H9 (cell line): Measurements from ENCODE around the gene PRKAG2. TPM values are rescaled to one million over a fixed set of nuclear protein-coding genes. Genes with fewer than 3 reads are reported as not detected.

ENCODE experiments used
- DNase-seq: peaks from one replicate; pipeline ENCODE4 v3.0.0-alpha.2; 2017
- H2AFZ ChIP-seq: one replicate; pipeline ENCODE4 v1.6.1; 2013; ENCODE audit warnings: mild to moderate bottlenecking, low read length, control low read depth, moderate library complexity
- H2AK5ac ChIP-seq: 2 replicates; pipeline ENCODE4 v1.6.1; 2013; ENCODE audit warnings: low read length, control low read depth, mixed read lengths; ENCODE audit not compliant: insufficient read length
- H2BK120ac ChIP-seq: one replicate; pipeline ENCODE4 v1.6.1; 2013; ENCODE audit warnings: low read depth, mild to moderate bottlenecking, low read length, control low read depth, inconsistent platforms; ENCODE audit not compliant: poor library complexity, severe bottlenecking
- H2BK12ac ChIP-seq: 2 replicates; pipeline ENCODE4 v1.6.1; 2013; ENCODE audit warnings: low read length, control low read depth, mixed read lengths, low read depth; ENCODE audit not compliant: insufficient read length
- H2BK15ac ChIP-seq: 2 replicates; pipeline ENCODE4 v1.6.1; 2013; ENCODE audit warnings: low read depth, low read length, control low read depth
- H2BK20ac ChIP-seq: one replicate; pipeline ENCODE4 v1.6.1; 2013; ENCODE audit warnings: low read depth, mild to moderate bottlenecking, low read length, control low read depth, inconsistent platforms; ENCODE audit not compliant: poor library complexity, severe bottlenecking
- H2BK5ac ChIP-seq: 2 replicates; pipeline ENCODE4 v1.6.1; 2013; ENCODE audit warnings: low read length, control low read depth, mixed read lengths; ENCODE audit not compliant: insufficient read length
- H3K14ac ChIP-seq: 2 replicates; pipeline ENCODE4 v1.6.1; 2013; ENCODE audit warnings: low read length, control low read depth; ENCODE audit not compliant: insufficient read depth
- H3K18ac ChIP-seq: 2 replicates; pipeline ENCODE4 v1.6.1; 2013; ENCODE audit warnings: low read depth, mild to moderate bottlenecking, mixed read lengths, low read length, control low read depth; ENCODE audit not compliant: insufficient read length
- H3K23ac ChIP-seq: 2 replicates; pipeline ENCODE4 v1.6.1; 2013; ENCODE audit warnings: low read length, control low read depth, mixed read lengths, low read depth; ENCODE audit not compliant: insufficient read length
- H3K23me2 ChIP-seq: 2 replicates; pipeline ENCODE4 v1.6.1; 2013; ENCODE audit warnings: low read depth, mild to moderate bottlenecking, mixed read lengths, low read length, control low read depth; ENCODE audit not compliant: insufficient read length, poor library complexity, severe bottlenecking
- H3K27ac ChIP-seq: 2 replicates; pipeline ENCODE4 v1.5.1; 2013; ENCODE audit warnings: low read length, control low read depth, mixed read lengths, low read depth; ENCODE audit not compliant: insufficient read length
- H3K27me3 ChIP-seq: 2 replicates; pipeline ENCODE4 v1.6.1; 2013; ENCODE audit warnings: low read length, control low read depth, inconsistent platforms; ENCODE audit not compliant: insufficient read depth
- H3K4ac ChIP-seq: 2 replicates; pipeline ENCODE4 v1.6.1; 2013; ENCODE audit warnings: low read depth, mild to moderate bottlenecking, control low read depth, inconsistent platforms, low read length, moderate library complexity
- H3K4me1 ChIP-seq: 2 replicates; pipeline ENCODE4 v1.6.1; 2013; ENCODE audit warnings: low read length, control low read depth, inconsistent platforms; ENCODE audit not compliant: insufficient read depth
- H3K4me2 ChIP-seq: 2 replicates; pipeline ENCODE4 v1.6.1; 2013; ENCODE audit warnings: low read length, control low read depth, mixed read lengths; ENCODE audit not compliant: insufficient read length, insufficient read depth
- H3K56ac ChIP-seq: 2 replicates; pipeline ENCODE4 v1.6.1; 2013; ENCODE audit warnings: low read depth, mild to moderate bottlenecking, mixed read lengths, low read length, control low read depth; ENCODE audit not compliant: insufficient read length
- H3K79me1 ChIP-seq: 2 replicates; pipeline ENCODE4 v1.6.1; 2013; ENCODE audit warnings: low read depth, mild to moderate bottlenecking, moderate library complexity, low read length, control low read depth, inconsistent platforms; ENCODE audit not compliant: insufficient read depth, poor library complexity, severe bottlenecking
- H3K79me2 ChIP-seq: 2 replicates; pipeline ENCODE4 v1.6.1; 2013; ENCODE audit warnings: low read length, control low read depth, inconsistent platforms; ENCODE audit not compliant: insufficient read depth
- H3K9ac ChIP-seq: 2 replicates; pipeline ENCODE4 v1.6.1; 2013; ENCODE audit warnings: low read length, control low read depth, mixed read lengths; ENCODE audit not compliant: insufficient read length; ENCODE audit errors: extremely low read depth
- H3K9me3 ChIP-seq: one replicate; pipeline ENCODE4 v1.6.1; 2013; ENCODE audit warnings: low read depth, low read length, inconsistent platforms; ENCODE audit not compliant: control insufficient read depth
- H3T11ph ChIP-seq: one replicate; pipeline ENCODE4 v1.6.1; 2013; ENCODE audit warnings: mild to moderate bottlenecking, low read length, control low read depth, inconsistent platforms
- H4K20me1 ChIP-seq: one replicate; pipeline ENCODE4 v1.6.1; 2013; ENCODE audit not compliant: control insufficient read depth, insufficient read length, insufficient read depth
- H4K5ac ChIP-seq: 2 replicates; pipeline ENCODE4 v1.6.1; 2013; ENCODE audit warnings: low read depth, mild to moderate bottlenecking, mixed read lengths, low read length, control low read depth; ENCODE audit not compliant: insufficient read length
- H4K8ac ChIP-seq: replicated peaks from 2 replicates; pipeline ENCODE4 v1.6.1; 2013; ENCODE audit warnings: low read length, control low read depth, mixed read lengths, low read depth; ENCODE audit not compliant: insufficient read length
- H4K91ac ChIP-seq: 2 replicates; pipeline ENCODE4 v1.6.1; 2013; ENCODE audit warnings: low read depth, mild to moderate bottlenecking, moderate library complexity, mixed read lengths, low read length, control low read depth; ENCODE audit not compliant: insufficient read length
- H3K27ac Mint-ChIP-seq, 3 experiments: 2 replicates in 2 of 3; 3 replicates in 1 of 3; pipeline ENCODE4 v1.8.0; 2020 to 2021; ENCODE audit warnings: mixed read lengths in 3 of 3, mild to moderate bottlenecking in 1 of 3, moderate library complexity in 1 of 3
- H3K27me3 Mint-ChIP-seq: 2 replicates; pipeline ENCODE4 v1.8.0; 2021; ENCODE audit warnings: low read depth, mild to moderate bottlenecking, moderate library complexity, mixed read lengths
- H3K36me3 Mint-ChIP-seq, 3 experiments: 2 replicates in 2 of 3; 3 replicates in 1 of 3; pipeline ENCODE4 v1.8.0; 2020 to 2021; ENCODE audit warnings: low read depth in 3 of 3, mixed read lengths in 3 of 3; ENCODE audit not compliant: insufficient read depth in 1 of 3
- H3K4me1 Mint-ChIP-seq, 2 experiments: 2 replicates each; pipeline ENCODE4 v1.8.0; 2020; ENCODE audit warnings: mixed read lengths in 2 of 2
- H3K4me3 Mint-ChIP-seq, 2 experiments: 2 replicates in 1 of 2; 3 replicates in 1 of 2; pipeline ENCODE4 v1.8.0; 2020 to 2021; ENCODE audit warnings: mild to moderate bottlenecking in 2 of 2, mixed read lengths in 2 of 2, moderate library complexity in 1 of 2
- H3K9me3 Mint-ChIP-seq, 2 experiments: 2 replicates in 1 of 2; 3 replicates in 1 of 2; pipeline ENCODE4 v1.8.0; 2020; ENCODE audit warnings: mild to moderate bottlenecking in 2 of 2, mixed read lengths in 2 of 2, moderate library complexity in 1 of 2
- WGBS: extraction: QIAGEN DNeasy Blood & Tissue Kit; methylation state at CpG from one replicate; pipeline ENCODE4 v1.1.7; 2013; ENCODE audit warnings: missing lambda C conversion rate, low lambda C conversion rate, mixed read lengths; ENCODE audit not compliant: insufficient read length; ENCODE audit errors: extremely low coverage; 5-methylcytosine and 5-hydroxymethylcytosine counted together
- total RNA-seq: library from RNA; stranded (reverse); gene quantifications from 2 replicates; pipeline ENCODE4 v1.2.1, GENCODE V29; 2021
- TF ChIP-seq, protein P1 (sequence below): fragments of 200-600 bp; sonication (generic); conservative IDR thresholded peaks from 3 replicates; pipeline ENCODE4 v1.8.0; 2021; ENCODE audit warnings: antibody characterized with exemption, mild to moderate bottlenecking

The PRKAG2 gene
- total RNA-seq, 1 experiment from 2014 or later, result 11.8 TPM

DNA sequence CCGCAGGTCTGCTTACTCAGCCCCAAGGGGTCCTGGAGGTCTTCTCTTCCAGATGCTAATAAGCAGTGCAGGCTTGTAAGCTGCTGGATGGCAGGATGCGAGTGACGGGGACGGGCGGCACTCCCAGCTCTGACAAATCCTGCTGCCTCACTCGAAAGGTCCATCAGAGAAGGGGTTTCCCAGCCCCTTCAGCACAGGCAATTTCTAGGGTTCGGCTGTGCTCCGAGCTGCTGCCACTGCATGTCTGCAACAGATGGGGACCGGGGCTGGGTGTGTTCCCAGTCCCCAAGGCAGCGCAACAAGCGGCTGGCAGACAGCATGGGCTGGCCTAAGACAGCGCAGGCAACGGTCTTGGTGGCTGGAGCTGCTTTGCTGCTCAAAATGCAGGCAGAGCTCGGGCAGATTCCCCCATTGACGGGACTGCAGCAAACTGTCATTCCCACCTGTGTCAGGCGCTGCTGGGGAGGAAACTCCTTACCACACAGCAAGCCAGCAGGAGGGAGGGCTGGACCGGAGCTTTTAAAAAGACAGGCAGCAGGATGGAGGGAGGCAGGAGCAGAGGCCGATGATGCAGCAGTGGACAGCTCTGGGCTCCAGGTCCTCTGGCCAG, 62.4 kb downstream of the PRKAG2 start:
- Histone ChIP-seq H2BK120ac (no peak overlapping the region), H3K27me3 (no peaks in the 10 kb centered on the region; the same call in 1 of the 2 replicates), H4K5ac (no peak overlapping the region), H2AFZ (no peak overlapping the region), H2AK5ac (no peak overlapping the region), H4K91ac (no peak overlapping the region), H3K9ac (no peak overlapping the region), H3K79me1 (no peaks in the 10 kb centered on the region), H3K23ac (no peak overlapping the region), H3K14ac (no peak overlapping the region), H3K79me2 (no peaks in the 10 kb centered on the region), H3K56ac (no peak overlapping the region), H3K4me2 (peak overlapping the region; percentile 32), H3K18ac (no peak overlapping the region), H2BK5ac (no peak overlapping the region), H2BK15ac (no peak overlapping the region), H4K20me1 (no peaks in the 10 kb centered on the region), H2BK12ac (no peak overlapping the region), H3K27ac (no peak overlapping the region), H4K8ac (no peak overlapping the region), H3K9me3 (no peaks in the 10 kb centered on the region), H3K4ac (no peak overlapping the region), H3T11ph (no peak overlapping the region), H2BK20ac (no peak overlapping the region), H3K23me2 (peaks cover 4% of the 10 kb centered on the region), H3K4me1 (peaks cover 5% of the 10 kb centered on the region)
- H3K9me3 Mint-ChIP-seq, result no peaks in the 10 kb centered on the region
- H3K27me3 Mint-ChIP-seq, result peaks cover 48% of the 10 kb centered on the region
- WGBS, result no CpG with 5 or more reads among the region's 18 CpGs
- TF ChIP-seq, protein P1, sequence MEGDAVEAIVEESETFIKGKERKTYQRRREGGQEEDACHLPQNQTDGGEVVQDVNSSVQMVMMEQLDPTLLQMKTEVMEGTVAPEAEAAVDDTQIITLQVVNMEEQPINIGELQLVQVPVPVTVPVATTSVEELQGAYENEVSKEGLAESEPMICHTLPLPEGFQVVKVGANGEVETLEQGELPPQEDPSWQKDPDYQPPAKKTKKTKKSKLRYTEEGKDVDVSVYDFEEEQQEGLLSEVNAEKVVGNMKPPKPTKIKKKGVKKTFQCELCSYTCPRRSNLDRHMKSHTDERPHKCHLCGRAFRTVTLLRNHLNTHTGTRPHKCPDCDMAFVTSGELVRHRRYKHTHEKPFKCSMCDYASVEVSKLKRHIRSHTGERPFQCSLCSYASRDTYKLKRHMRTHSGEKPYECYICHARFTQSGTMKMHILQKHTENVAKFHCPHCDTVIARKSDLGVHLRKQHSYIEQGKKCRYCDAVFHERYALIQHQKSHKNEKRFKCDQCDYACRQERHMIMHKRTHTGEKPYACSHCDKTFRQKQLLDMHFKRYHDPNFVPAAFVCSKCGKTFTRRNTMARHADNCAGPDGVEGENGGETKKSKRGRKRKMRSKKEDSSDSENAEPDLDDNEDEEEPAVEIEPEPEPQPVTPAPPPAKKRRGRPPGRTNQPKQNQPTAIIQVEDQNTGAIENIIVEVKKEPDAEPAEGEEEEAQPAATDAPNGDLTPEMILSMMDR, result no peak
- peaks cover 32 to 48% of the 10 kb centered on the region in 2 experiments for H3K4me1 Mint-ChIP-seq
- H3K4me3 Mint-ChIP-seq, result peak overlapping the region; percentile 34 to 68; a peak in 4 of 5 replicates
- H3K27ac Mint-ChIP-seq, result no peak overlapping the region
- DNase-seq, result peak; percentile 45
- no peaks in the 10 kb centered on the region for H3K36me3 Mint-ChIP-seq
